ENCODE measurements around the gene MOGAT3. TPM values are rescaled to one million over a fixed set of nuclear protein-coding genes. Genes with fewer than 3 reads are reported as not detected.

MOGAT3 gene
- total and polyA plus RNA-seq, 9 of the 15 experiments (the other 6 are each of a cell fraction or from before 2014, with no cell fraction given) = 0.07 to 0.17 (median 0.13) TPM; not detected in 6

GRCh38 chr7:101243646-101244374 is 43.0 kb upstream of the MOGAT3 start (continued):
- TF ChIP-seq CREB5 (CRISPR knock-in tag; IDR thresholded peaks at IDR 0.05) (no peak), PATZ1 (CRISPR knock-in tag; IDR thresholded peaks at IDR 0.05; ENCODE audit: borderline replicate concordance) (no peak), WHSC1 (IDR thresholded peaks at IDR 0.05; ENCODE audit: low read length) (no peak), IFI16 (CRISPR knock-in tag; IDR thresholded peaks at IDR 0.05) (no peak), DDX20 (tag; IDR thresholded peaks at IDR 0.05; ENCODE audit: low read depth) (no peak), RBM22 (IDR thresholded peaks at IDR 0.05; ENCODE audit: low read depth, low read length, poor library complexity, severe bottlenecking) (no peak), ILK (tag; IDR thresholded peaks at IDR 0.05; ENCODE audit: borderline replicate concordance, low read depth) (no peak), EP400 (IDR thresholded peaks at IDR 0.05) (no peak), TFAP4 (CRISPR knock-in tag; IDR thresholded peaks at IDR 0.05; ENCODE audit: borderline replicate concordance) (no peak), HNRNPUL1 (IDR thresholded peaks at IDR 0.05; ENCODE audit: low read length) (no peak), NR4A1 (CRISPR knock-in tag; IDR thresholded peaks at IDR 0.05) (no peak), NR4A1 (tag; IDR thresholded peaks at IDR 0.05) (no peak), KLF10 (CRISPR knock-in tag; IDR thresholded peaks at IDR 0.05) (no peak), BRD9 (IDR thresholded peaks at IDR 0.05; ENCODE audit: low read depth, partially characterized antibody) (no peak), MEF2D (tag; conservative IDR thresholded peaks at IDR 0.05; ENCODE audit: low read depth) (0 out of 2 replicates have a peak, but pooled peaks have one; percentile 21), LEF1 (IDR thresholded peaks at IDR 0.05) (no peak), MTA2 (IDR thresholded peaks at IDR 0.05; ENCODE audit: low read depth) (peak; percentile 39; the same call in 1 of the 2 replicates)

All from K562 (cell line).